DOHH2 (cell line): ENCODE results near the gene BCAR1.

Source experiments
- H3F3A ChIP-seq: fragments of 200-600 bp; sonication (generic), shearing (Covaris generic); 2 replicates; pipeline ENCODE4 v1.6.0; 2016; ENCODE audit warnings: antibody characterized with exemption, mild to moderate bottlenecking; ENCODE audit not compliant: control insufficient read depth, insufficient read depth
- H3K27ac ChIP-seq: fragments of 200-600 bp; sonication (generic); 2 replicates; pipeline ENCODE4 v1.5.1; 2014; ENCODE audit warnings: low read depth, mild to moderate bottlenecking, low read length, moderate library complexity
- H3K27me3 ChIP-seq: fragments of 200-600 bp; sonication (generic); 2 replicates; pipeline ENCODE4 v1.6.1; 2014; ENCODE audit warnings: mild to moderate bottlenecking, low read length, mixed read lengths; ENCODE audit not compliant: control insufficient read depth
- H3K36me3 ChIP-seq: fragments of 200-600 bp; sonication (generic); 2 replicates; pipeline ENCODE4 v1.6.1; 2014; ENCODE audit warnings: mild to moderate bottlenecking, low read length, moderate library complexity, mixed read lengths; ENCODE audit not compliant: control insufficient read depth
- H3K4me1 ChIP-seq: fragments of 200-600 bp; sonication (generic); 2 replicates; pipeline ENCODE4 v1.6.1; 2014; ENCODE audit warnings: mild to moderate bottlenecking, low read length, mixed read lengths; ENCODE audit not compliant: control insufficient read depth
- H3K4me2 ChIP-seq: fragments of 200-600 bp; sonication (generic); 2 replicates; pipeline ENCODE4 v1.6.0; 2014; ENCODE audit warnings: mild to moderate bottlenecking, low read length, moderate library complexity
- H3K4me3 ChIP-seq: fragments of 200-600 bp; sonication (generic); 2 replicates; pipeline ENCODE4 v1.5.1; 2014; ENCODE audit warnings: mild to moderate bottlenecking, low read length, mixed read lengths
- H3K79me2 ChIP-seq: fragments of 200-600 bp; sonication (generic); 2 replicates; pipeline ENCODE4 v1.6.1; 2014; ENCODE audit warnings: mild to moderate bottlenecking, low read length, mixed read lengths; ENCODE audit not compliant: control insufficient read depth
- H3K9me2 ChIP-seq: fragments of 200-600 bp; sonication (generic); replicated peaks from 2 replicates; pipeline ENCODE4 v1.6.1; 2014; ENCODE audit warnings: mild to moderate bottlenecking, low read length, mixed read lengths; ENCODE audit not compliant: control insufficient read depth
- H3K9me3 ChIP-seq: fragments of 200-600 bp; sonication (generic); 2 replicates; pipeline ENCODE4 v1.6.1; 2014; ENCODE audit warnings: antibody characterized with exemption, low read length, mixed read lengths; ENCODE audit not compliant: control insufficient read depth, insufficient read depth
- H4K20me1 ChIP-seq: fragments of 200-600 bp; sonication (generic); 2 replicates; pipeline ENCODE4 v1.6.0; 2014; ENCODE audit warnings: low read depth, mild to moderate bottlenecking, antibody characterized with exemption, low read length, moderate library complexity; ENCODE audit not compliant: control insufficient read depth, insufficient read depth
- EZH2phosphoT487 ChIP-seq: fragments of 200-600 bp; sonication (generic); IDR thresholded peaks from 2 replicates; pipeline ENCODE4 v1.6.1; 2017; ENCODE audit warnings: borderline replicate concordance, mild to moderate bottlenecking, antibody characterized with exemption, low read length, moderate library complexity, mixed read lengths
- TF ChIP-seq, protein P1 (sequence below): fragments of 200-600 bp; sonication (generic); IDR thresholded peaks from one replicate; pipeline ENCODE4 v1.5.1; 2014; ENCODE audit warnings: antibody characterized with exemption, mild to moderate bottlenecking, low read depth, low read length; ENCODE audit not compliant: poor library complexity, severe bottlenecking

BCAR1 gene

GRCh38 chr16:75263291-75263962, 12.0 kb upstream of the BCAR1 start:
- TF ChIP-seq EZH2phosphoT487, result no peak
- no peaks in the 10 kb centered on the region for H3K9me3 ChIP-seq
- no peak overlapping the region for H3K4me3 ChIP-seq
- no peaks in the 10 kb centered on the region for H3K9me2 ChIP-seq
- no peaks in the 10 kb centered on the region for H4K20me1 ChIP-seq
- no peaks in the 10 kb centered on the region for H3K36me3 ChIP-seq
- no peaks in the 10 kb centered on the region for H3K79me2 ChIP-seq
- H3K4me1 ChIP-seq, result no peaks in the 10 kb centered on the region
- H3K4me2 ChIP-seq, result no peak overlapping the region
- H3F3A ChIP-seq, result no peaks in the 10 kb centered on the region
- H3K27me3 ChIP-seq, result peaks cover 21% of the 10 kb centered on the region
- H3K27ac ChIP-seq, result no peak overlapping the region

DNA sequence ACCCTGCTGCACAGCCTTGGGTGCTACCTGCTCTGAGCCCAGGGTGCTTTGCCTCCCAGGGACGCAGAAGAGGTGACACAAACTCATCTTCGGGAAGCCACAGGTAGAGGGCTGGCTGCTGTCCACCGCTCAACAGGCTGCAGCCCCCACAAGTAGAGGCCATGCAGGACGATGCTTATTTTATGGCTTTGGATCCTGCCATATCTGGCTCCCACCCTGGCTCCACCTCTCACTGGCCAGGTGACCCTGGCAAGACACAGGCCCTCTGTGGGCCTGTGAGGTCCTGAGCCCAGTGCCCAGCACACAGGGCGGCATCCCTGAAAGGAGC, 11.3 kb upstream of the BCAR1 start:
- Histone ChIP-seq H3K9me2 (no peaks in the 10 kb centered on the region), H3K4me2 (no peak overlapping the region), H4K20me1 (no peaks in the 10 kb centered on the region), H3K4me3 (no peak overlapping the region), H3K79me2 (no peaks in the 10 kb centered on the region), H3K27me3 (peaks cover 21% of the 10 kb centered on the region), H3K4me1 (no peaks in the 10 kb centered on the region), H3K36me3 (no peaks in the 10 kb centered on the region), H3K9me3 (no peaks in the 10 kb centered on the region), H3K27ac (no peak overlapping the region), H3F3A (no peaks in the 10 kb centered on the region)
- TF ChIP-seq EZH2phosphoT487, result no peak
- TF ChIP-seq, protein P1, sequence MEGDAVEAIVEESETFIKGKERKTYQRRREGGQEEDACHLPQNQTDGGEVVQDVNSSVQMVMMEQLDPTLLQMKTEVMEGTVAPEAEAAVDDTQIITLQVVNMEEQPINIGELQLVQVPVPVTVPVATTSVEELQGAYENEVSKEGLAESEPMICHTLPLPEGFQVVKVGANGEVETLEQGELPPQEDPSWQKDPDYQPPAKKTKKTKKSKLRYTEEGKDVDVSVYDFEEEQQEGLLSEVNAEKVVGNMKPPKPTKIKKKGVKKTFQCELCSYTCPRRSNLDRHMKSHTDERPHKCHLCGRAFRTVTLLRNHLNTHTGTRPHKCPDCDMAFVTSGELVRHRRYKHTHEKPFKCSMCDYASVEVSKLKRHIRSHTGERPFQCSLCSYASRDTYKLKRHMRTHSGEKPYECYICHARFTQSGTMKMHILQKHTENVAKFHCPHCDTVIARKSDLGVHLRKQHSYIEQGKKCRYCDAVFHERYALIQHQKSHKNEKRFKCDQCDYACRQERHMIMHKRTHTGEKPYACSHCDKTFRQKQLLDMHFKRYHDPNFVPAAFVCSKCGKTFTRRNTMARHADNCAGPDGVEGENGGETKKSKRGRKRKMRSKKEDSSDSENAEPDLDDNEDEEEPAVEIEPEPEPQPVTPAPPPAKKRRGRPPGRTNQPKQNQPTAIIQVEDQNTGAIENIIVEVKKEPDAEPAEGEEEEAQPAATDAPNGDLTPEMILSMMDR, result no peak

- TF ChIP-seq EZH2phosphoT487, result no peak
- TF ChIP-seq, protein P1, result no peak
- H3K4me1 ChIP-seq, result no peaks in the 10 kb centered on the region
- H3K4me2 ChIP-seq, result no peak overlapping the region
- no peaks in the 10 kb centered on the region for H3K36me3 ChIP-seq
- H3K9me3 ChIP-seq, result no peaks in the 10 kb centered on the region
- H3K4me3 ChIP-seq, result no peak overlapping the region
- no peaks in the 10 kb centered on the region for H3F3A ChIP-seq
- H3K27ac ChIP-seq, result no peak overlapping the region
- no peaks in the 10 kb centered on the region for H4K20me1 ChIP-seq
- peaks cover 21% of the 10 kb centered on the region for H3K27me3 ChIP-seq
- H3K9me2 ChIP-seq, result no peaks in the 10 kb centered on the region
- H3K79me2 ChIP-seq, result no peaks in the 10 kb centered on the region
Measured at GRCh38 chr16:75262104-75262799, 10.8 kb upstream of the BCAR1 start.

GRCh38 chr16:75261590-75262078, 10.2 kb upstream of the BCAR1 start:
- no peak overlapping the region for H3K4me3 ChIP-seq
- no peaks in the 10 kb centered on the region for H4K20me1 ChIP-seq
- TF ChIP-seq, protein P1, result no peak
- no peak for TF ChIP-seq EZH2phosphoT487
- no peak overlapping the region for H3K27ac ChIP-seq
- no peaks in the 10 kb centered on the region for H3K4me1 ChIP-seq
- no peaks in the 10 kb centered on the region for H3K79me2 ChIP-seq
- no peak overlapping the region for H3K4me2 ChIP-seq
- H3K9me3 ChIP-seq, result no peaks in the 10 kb centered on the region
- peaks cover 20% of the 10 kb centered on the region for H3K27me3 ChIP-seq
- H3K36me3 ChIP-seq, result no peaks in the 10 kb centered on the region
- no peaks in the 10 kb centered on the region for H3F3A ChIP-seq
- no peaks in the 10 kb centered on the region for H3K9me2 ChIP-seq
